Stimulated activated CD8-positive, alpha-beta memory T cell treated with anti-CD3 and anti-CD28 coated beads, Interleukin-2, amount 100 ng/mL, for 1 hour (primary cell): Measurements from ENCODE around the gene ZCCHC14.
"Not testable (repeated sequence)": the region's sequence is repeated elsewhere in the genome, so short reads cannot be mapped to it uniquely, and the experiment has no call there.

Experiments used
- DNase-seq, 2 donors: peaks; one replicate each; pipeline ENCODE4 v3.0.0-alpha.2; 2020; ENCODE audit warnings: low read depth in 2 of 2

The ZCCHC14 gene

GRCh38 chr16:87362828-87363559 is 129.8 kb downstream of the ZCCHC14 start:
- not testable (repeated sequence) for DNase-seq

DNA sequence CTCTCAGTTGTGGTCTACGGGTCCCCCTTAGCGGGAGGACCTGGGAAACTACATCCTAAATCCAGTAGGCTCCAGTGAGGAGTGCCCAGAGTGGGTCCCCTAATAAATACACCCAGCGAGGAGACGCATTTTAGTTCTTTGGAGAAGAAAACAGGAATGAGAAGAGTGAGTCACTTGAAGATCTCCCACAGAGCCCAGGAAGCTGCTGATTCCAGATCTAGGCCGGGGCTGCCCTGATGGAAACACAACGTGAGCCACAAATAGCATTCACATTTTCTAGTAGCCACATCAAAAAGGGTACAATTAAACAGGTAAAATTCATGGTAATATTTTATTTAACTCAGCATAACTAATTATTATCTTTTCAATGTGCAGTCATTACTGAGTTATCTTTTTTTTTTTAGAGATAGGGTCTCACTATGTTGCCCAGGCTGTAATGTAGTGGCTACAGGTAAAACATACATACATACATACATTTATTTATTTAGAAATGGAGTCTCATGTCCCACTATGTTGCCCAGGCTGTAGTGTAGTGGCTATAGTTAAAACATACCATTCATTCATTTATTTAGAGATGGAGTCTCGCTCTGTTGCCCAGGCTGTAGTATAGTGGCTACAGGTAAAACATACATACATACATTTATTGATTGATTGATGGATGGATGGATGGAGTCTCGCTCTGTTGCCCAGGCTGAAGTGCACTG is 130.8 kb downstream of the ZCCHC14 start:
- DNase-seq: no peak

DNA sequence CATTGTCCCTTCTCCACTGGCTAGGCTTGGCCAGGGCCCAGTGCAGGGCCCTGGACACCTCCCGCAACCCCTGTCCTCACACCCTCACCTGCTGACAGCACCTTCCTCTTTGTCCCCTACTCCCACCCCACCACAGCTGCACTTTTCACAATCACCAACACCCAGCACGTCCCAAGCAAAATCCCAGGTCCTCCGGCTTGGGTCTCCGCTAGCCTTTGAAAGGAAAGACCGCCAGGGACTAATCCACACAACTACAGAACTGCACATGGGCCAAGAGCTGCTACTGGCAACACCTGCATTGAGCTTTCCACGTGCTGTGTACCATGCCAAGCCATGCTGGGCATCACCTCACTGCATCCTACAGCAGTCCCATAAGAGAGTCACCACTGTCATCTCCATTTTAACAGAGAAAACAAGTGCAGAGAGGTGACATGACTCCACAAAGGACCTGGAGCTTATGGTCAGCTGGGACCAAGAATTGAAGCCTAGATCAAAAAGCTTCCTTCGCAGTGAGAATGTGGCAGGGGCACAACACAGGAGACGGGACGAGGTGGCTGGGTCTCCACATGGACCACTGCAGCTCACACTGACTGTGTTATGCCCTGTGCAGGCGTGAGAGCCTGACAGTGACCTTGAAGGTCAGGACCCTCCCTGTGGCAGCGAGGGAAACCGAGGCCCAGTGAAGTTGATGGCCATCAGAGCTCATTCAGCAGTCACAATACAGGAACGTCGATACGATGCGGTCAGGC is 131.8 kb downstream of the ZCCHC14 start:
- no peak for DNase-seq

- no peak for DNase-seq
These were observed 133.7 kb downstream of the ZCCHC14 start for GRCh38 chr16:87359121-87359520.

DNA sequence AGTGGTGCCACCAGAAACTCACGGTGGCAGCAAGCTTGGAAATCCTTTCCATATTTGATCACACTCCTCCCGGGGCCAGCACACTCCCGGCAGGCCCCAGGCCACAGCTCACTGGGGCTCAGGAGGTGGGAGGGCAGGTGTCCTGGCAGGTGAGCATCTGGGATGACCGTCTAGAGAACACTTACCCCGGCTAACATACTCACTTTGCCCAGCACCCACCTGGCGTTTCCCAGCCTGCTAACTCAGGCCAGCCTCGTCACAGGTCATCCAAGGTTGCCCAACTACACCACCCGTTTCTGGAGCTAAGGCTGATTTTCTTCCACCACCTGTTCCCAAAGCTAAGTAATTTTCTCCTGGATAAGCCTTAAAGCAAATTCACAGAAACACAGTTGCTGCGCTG is 134.1 kb downstream of the ZCCHC14 start:
- no peak for DNase-seq

DNA sequence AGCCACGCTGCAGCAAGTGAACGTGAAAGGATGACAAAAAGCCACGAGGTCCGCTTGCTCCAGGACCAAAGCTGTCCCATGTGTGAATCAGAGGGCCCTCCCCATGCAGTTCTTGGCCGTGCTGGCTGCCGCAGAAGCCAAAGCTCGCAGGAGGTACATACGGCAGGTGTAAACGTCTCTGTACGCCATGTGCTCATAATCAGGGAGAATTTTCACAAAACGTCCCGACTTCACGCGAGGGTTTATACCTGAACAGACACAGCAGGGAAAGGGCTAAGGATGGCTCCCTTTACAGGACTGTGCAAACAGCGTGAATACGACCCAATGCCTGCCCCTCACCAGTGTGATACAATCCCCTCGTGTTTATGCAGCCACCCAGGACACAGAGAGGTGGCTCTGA is 134.6 kb downstream of the ZCCHC14 start:
- DNase-seq: no peak

- no peak for DNase-seq
These were observed 136.4 kb downstream of the ZCCHC14 start for GRCh38 chr16:87356491-87356853.
